Hepatic stellate cell (primary cell): Measurements from ENCODE around the gene PAK1.
"Not testable (repeated sequence)": the region's sequence is repeated elsewhere in the genome, so short reads cannot be mapped to it uniquely, and the experiment has no call there.

ENCODE experiments used
- DNase-seq: peaks from one replicate; pipeline ENCODE4 v3.0.0; 2011; ENCODE audit warnings: low spot score

The PAK1 gene

DNA sequence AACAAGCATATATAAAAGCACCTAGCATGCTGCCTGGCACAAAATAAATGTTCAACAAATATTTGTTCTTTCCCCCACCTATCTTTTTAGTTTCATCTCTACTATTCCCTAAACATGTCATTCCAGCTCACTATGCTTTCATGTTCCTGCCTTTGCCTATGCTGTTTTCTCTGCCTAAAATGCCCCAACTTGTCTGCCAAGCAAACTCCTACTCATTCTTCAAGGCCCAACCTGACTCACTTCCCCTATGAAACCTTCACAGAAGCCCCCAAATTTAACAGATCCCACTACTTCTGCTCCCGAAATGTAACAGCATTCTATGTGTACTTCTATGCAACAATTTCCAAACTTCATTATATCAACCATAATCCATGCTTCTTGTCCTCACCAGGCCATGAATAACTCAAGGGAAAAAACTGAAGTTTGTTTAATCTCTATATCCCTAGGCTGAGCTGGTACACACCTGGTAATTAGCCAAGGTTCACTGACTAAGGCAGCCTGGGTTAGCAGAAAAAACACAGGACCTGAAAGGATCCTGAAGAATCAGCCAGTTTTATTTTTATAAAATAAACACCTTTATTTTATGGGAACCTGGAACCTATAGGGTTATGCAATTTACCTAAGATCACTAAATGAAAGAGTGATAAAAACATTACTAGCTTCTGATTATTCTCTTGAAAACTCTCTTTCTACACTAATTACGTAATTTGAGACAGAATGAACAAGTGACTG lies 72.2 kb downstream of the PAK1 start:
- no peak for DNase-seq

DNA sequence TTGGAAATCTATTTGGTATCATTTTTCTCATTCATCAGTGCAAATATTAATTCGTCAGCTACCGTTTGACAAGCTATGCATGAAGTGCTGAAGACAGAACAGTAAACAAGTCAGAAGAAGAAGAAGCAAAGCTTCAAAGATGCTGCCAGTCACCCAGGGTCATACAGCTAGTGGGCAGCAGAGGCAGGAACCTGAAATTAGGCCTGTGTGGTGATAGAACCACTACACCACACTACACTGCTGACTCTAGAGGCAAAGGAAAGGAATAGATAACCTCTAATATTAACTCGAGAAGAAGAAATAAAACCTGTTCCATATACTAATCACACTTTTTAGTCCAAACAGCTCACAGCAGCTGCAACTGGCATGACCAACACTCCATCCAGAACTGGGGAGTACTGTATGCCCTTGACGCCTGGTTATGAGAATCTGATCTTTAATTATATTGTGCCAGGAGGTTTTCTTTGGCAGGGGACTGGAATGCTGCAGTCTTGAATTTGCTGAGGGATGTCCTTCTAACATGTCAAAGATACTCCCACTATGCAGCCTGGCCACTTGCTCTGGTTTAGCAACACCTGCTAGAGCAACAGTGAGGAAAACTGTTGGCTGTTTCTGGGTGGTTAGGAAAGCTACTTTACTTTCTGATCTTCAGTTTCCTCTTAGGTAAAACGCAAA lies 73.0 kb downstream of the PAK1 start:
- DNase-seq, result no peak

DNA sequence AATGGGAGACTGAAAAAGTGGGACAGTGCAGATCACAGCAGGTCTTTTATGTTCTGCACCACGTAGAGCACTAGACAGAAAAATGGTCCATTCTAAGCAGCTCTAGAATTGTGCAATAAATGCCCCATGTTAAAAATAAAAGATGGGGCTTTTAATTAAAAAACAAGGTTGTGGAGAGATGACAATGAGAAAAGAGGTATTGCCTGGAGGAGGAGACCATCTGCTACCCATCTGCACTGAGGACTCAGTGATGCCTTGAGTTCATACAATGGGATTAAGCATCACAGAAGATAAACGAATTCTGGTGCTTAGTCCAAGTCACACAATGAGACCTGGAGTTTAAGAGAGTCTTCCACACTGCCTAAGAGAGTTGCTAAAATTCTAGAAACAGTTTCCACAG lies 73.6 kb downstream of the PAK1 start:
- DNase-seq, result no peak

DNA sequence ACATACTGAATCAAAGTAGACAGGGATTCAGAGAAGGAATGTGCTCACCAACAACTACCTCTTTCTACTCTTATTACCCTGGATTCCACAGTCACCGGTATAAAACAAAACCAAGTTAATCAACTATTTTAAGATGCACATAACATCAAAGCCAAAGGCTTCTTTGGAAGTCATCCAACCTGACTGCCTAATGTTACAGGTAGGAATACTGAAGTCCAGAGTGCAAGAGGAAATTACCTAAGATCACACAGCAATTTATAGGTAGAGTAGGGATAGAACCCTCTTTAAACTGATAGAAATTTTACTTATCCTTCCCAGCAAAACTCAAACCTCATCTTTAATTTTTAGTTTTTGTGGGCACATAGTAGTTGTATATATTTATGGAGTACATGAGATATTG lies 76.3 kb downstream of the PAK1 start:
- no peak for DNase-seq

DNA sequence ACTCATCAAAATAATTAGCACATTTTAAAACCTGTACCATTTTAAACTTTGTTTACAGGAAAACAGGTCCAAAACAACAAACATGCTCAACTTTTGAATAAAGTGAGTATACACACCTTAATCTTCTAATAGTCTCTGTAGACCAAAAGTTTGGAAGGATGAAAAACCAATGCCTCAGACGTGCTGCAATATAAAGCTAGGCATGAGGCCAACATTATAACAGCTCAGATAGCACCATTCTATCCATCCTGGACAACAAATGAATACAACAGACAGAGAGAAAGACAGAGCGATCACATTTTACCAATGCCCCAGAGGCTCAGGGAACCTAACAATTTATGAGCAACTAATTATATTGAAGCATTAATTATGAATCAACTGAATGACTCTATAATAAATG lies 77.0 kb downstream of the PAK1 start:
- no peak for DNase-seq

DNA sequence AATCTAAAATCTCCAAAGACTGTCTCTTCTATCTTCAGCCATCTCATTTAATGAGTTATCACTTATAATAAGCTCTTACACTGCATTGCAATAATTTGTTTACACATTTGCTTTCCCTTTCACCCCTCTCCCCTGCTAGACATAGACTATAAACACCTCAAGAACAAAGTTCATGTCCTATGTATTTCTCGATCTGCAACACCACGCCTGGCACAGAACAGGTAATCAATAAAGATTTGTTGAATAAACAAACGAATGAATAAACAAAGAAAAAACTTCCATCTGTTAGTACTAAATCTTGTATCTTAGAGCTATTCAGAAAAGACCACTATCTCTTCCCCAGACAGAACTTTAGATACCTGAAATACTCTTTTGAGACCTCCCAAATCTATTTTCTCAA lies 77.6 kb downstream of the PAK1 start:
- DNase-seq, result no peak

DNA sequence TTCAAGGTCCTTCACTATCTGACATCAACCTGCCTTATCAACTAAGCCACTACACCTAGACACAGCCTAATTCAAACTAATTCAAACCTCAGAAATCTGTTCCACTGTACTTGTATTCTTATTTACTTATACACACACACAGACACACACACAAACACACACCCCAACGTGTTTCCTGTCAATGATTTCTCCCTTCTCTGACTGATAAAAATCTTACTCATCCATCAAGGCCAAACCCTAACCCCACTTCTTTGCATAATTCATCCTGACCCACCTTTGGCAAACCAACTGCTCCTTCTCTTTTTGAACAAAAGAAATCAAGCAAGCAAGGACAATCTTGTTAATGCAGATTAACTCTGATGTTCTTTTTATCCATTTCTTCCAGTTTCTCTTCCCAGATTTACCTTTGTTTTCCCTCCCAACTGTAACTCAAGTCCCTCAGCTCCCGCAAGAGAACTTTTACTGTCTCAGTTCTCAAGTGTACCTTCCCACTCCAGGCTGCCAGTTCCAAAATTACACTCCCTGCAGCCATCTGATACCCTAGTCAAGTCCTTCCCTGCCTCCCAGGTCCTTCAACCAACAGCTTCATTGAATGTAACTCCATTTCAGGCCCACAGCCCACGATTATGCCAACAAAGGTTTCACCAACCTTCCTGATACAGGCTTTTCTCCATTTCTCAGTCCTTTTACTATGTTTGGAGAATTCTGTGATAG lies 78.3 kb downstream of the PAK1 start:
- DNase-seq, result no peak

DNA sequence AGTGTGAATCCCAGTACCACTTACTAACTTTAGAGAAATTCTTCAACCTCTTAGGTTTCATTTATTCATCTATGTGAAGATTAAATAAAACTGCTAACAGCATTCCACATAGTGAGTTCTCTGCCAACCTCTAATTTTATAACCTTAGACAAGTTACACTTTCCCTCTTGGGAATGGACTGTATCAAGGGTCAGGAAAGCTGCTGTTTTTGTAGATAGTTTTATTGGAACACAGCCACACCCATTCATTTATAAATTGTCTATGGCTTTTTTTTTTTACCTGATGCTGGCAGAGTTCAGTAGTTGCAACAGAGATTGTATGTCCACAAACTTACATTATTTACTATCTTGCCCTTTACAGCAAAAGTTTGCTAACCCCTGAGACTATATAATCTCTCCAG lies 81.1 kb downstream of the PAK1 start:
- no peak for DNase-seq

DNA sequence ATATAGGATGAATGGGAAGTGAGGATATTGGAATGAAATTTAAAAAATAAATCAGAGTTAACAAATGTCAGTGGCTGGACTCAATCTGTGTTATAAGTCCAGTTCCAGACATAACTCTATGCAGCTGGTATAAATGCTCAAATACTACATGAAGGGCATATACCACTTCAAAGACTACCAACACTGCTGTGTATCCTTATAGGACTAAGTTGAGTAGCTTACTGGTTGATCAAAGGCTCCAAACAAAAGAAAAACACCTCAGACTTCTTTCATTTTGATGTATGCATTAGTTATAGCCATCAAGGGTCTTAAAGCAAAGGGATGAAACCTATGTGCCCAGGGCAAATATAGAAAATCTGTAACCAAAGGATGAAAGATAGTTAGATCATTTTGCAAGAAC lies 86.2 kb downstream of the PAK1 start:
- DNase-seq, result no peak

DNA sequence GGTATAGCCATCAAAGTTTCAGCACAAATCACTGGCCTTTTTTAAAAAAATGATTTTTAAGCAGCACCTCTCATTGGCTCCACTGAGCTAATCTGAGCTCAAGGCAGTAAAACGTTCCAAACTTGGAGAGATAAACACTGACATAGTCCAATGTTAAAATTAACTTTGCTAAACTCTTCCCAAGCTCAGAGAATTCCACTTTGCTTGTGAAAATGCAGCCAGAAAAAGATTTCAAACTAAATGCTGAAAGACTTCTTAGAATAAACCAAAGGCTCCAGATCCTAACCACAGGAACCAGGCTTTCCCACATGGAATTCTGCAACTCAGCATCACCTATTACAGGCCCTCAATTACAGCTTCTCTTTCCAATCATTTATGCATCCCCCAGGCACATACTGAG lies 87.7 kb downstream of the PAK1 start:
- no peak for DNase-seq

DNA sequence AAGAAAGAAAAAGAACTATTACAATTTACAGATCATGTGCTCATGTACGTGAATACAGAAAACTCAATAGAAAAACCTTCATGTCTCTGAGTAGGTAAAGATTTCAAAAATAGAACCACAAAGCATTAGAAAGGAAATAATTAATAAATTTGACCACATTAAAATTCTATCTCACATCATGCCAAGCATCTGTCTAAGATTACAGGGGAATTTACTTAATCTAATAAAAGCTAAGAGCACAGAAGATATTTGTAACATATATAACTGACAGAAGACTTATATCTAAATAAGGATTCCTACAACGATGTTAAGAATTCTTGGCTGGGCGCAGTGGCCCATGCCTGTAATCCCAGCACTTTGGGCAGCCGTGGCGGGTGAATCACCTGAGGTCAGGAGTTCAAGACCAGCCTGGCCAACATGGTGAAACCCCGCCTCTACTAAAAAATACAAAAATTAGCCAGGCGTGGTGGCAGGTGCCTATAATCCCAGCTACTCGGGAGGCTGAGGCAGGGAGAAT lies 88.6 kb downstream of the PAK1 start:
- DNase-seq, result not testable (repeated sequence)

DNA sequence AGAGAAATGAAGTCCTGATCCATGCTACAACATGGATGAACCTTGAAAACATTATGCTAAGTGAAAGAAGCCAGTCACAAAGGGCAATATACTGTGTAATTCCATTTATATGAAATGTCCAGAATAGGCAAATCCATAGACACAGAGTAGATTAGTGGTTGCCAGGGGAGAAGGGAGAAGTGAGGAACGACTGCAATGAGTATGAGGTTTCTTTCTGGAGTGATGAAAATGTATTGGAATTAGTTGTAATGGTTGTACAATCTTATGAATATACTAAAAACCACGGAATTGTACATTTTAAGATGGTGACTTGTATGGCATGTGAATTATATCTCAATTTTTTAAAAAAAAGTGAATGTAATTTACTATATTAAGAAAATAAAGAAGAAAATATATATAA lies 89.3 kb downstream of the PAK1 start:
- no peak for DNase-seq

DNA sequence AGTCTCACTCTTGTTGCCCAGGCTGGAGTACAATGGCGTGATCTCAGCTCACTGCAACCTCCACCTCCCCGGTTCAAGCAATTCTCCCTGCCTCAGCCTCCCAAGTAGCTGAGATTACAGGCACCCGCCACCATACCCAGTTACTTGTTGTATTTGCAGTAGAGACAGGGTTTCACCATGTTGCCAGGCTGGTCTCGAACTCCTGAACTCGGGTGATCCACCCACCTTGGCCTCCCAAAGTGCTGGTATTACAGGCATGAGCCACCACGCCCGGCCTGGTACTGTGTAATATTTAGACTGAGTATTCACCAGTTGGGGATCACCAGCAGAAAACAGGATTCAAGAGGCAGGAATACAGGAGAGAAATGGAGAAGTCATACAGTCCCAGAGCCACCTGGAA lies 90.5 kb downstream of the PAK1 start:
- not testable (repeated sequence) for DNase-seq

DNA sequence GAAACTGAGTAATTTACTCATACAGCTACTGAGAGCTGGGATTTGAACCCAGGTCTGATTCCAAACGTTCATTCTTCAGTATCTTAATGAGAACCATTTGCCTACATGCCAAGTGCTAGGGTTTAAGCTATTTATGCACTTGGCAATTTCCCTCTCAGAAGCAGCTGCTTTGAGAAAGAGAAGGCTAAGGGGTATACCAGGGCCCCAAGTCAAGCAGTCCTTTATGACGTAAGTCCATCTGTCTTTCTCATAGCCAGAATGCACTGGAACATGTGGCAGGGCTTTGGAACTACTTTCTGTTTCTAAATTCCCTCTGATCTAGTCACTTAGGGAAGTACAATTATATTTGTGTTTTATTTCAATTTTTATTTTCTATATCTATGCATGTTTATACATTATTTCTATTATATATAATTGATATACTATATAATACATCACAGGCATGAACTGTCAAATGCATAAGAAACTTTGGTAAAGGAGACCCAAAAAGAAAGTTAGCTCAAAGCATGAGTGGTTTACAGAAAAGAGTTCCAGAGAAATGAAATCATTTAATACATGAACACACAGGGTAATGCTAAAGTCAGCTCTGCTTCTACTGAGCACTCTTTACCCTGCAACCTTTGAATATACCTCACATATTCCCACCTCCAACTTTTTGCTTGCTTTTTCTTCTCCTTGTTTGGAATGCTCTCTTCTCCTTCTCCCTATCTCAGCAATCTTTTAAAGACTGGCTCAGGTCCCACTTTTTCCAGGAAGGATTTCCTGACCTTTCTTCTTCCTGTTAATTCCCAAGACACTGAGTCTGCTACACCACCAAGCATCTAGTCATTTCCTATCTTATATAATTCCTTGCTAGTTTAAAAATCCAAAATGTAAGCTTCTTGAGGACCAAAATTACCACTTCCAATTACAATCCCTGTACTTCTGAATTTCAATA lies 91.9 kb downstream of the PAK1 start:
- peak; percentile 39 for DNase-seq

DNA sequence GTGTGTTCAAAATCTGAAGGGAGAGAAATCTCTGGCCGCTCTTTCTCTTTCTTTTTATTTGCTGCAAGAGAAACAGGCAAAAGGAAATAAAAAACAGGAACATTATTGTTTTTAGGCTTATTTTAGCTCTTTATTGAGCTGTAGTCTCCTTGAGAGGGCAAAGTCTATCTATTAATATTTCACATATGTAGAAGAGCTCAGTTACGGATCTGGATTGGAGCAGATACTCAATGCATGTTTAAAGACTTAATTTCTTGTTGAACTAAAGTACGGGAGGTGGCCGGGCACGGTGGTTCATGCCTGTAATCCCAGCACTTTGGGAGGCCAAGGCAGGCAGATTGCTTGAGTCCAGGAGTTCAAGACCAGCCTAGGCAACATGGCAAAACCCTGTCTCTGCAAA lies 94.0 kb downstream of the PAK1 start:
- no peak for DNase-seq

DNA sequence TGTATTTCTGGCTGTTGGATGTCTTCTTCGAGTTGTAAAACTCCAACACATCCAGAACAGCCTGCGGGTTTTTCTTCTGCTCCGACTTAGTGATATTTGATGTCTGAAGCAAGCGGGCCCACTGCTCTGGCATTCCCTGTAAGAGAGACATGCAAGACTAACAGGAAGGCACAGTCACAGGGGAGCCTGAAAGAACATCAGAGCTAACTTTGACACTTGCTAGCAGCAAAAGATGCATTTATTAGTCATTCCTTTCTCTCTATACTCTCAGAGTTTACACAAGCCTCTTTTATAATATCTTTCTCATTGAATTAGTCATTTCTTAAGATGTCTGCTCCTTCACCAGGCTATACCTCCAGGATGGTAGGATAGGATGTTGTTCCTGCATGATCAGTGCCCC lies 94.6 kb downstream of the PAK1 start:
- no peak for DNase-seq

DNA sequence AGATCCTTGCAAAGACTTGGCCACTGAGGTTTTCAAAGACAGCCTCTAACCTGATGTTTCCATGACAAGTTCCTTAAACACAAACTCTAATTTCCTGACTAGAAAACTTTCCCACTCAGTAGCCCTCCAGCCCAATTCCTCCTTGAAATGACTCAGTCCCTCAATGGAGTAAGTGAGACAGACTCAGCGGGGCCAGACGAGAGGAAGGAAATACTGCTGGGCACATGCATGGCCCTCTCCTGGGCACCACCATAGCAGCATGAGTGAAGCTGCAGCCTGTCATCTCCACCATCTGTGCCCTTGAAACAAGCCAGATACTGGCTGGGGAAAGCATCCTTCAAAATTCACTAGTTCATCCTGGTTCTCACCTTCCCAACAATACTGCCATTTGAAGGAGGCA lies 96.2 kb downstream of the PAK1 start:
- DNase-seq, result no peak

DNA sequence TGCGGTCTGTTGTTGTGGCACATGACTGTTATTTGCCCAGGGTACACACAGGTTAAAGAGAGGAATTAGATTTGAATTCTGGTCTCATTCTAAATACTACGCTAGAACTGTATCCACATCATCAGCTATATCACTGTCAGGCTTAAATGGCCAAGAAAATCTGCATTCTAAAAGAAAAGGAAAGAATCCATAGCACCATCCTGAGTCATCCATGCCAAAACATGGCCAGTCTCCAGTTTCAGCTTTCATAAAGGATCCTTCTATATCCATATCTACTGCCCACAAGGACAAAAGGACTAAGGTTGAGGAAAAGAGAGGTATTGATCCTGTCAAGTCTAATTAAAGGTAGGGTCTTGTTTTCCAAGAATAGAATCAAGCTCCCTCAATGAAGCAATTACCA lies 98.8 kb downstream of the PAK1 start:
- no peak for DNase-seq

DNA sequence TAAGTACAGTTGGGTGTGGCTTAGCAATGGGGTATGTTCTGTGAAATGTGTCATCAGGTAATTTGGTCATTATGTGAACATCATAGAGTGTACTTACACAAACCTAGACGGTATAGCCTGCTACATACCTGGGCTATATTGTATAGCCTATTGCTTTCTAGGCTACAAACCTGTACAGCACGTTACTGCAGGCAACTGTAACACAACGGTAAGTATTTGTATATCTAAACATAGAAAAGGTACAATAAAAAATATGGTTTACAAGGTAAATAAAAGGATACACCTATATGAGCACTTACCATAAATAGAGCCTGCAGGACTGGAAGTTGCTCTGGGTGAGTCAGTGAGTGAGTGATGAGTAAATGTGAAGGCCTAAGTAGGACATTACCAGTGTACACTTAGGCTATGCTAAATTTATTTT lies 99.3 kb downstream of the PAK1 start:
- DNase-seq, result no peak

DNA sequence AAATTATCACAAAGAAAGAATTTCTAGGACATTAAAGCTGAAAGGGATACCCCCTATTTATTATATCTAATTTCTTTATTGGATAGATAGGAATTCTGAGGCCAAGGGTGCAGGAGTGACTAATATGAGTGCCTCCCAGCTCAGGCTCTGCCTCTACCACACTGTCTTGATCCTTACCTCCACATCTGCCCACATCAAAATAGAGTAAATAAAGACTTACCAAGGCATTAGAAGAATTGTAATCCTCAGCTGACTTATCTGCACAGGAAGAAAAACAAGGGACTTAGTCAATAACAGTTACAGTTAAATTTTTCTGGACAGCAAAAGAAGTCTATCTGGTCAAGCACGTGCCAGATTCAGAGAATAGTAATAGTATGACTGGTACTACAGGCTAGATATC lies 99.8 kb downstream of the PAK1 start:
- no peak for DNase-seq

DNA sequence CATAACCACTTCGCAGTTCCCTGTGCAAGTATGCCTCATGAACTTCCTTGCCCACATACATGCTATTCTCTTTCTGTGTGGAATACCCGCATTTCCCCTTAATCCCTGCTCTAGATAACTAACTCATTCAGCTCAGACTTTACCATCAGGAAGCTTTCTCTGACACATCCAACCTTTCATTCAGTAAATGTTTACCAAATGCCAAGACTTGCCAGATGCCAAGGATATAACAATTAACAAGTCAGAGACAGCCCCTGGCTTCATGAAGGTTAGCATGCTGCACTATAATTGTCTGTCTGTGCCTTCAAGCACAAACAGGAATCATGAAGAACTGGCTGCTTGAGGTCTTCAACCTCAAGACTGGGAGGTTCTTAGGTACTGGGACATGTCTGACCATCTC lies 101.2 kb downstream of the PAK1 start:
- DNase-seq, result no peak

DNA sequence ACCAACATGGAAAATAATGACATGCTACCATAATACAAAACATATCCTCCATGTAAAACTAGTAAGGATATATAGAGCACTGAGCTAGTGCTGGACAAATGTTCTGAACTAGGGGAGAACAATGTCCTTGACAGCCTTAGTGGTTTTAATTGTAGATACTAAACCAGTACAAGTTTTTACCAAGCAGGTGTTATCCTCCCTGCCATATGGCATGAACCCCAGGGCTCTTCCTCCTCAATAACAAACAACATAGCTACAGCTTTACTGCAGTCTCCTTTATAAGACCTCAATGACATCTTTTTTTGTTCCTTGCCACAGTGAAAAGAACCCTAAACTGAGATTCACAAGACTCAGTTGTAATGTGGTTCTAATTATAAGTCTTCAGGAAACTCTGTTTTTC lies 102.2 kb downstream of the PAK1 start:
- no peak for DNase-seq
